Activated gamma-delta T cell (primary cell): ENCODE results near the gene LMCD1.

Source experiments
- DNase-seq: peaks from one replicate; lab custom pipeline; 2025; lab: John Stamatoyannopoulos, UW

The LMCD1 gene

GRCh38 chr3:8536096-8537056, 34.8 kb downstream of the LMCD1 start:
- DNase-seq, result no peak

GRCh38 chr3:8537440-8537839, 35.8 kb downstream of the LMCD1 start:
- DNase-seq, result no peak

GRCh38 chr3:8538223-8538622, 36.6 kb downstream of the LMCD1 start:
- DNase-seq, result no peak

GRCh38 chr3:8538913-8539312, 37.3 kb downstream of the LMCD1 start:
- DNase-seq, result no peak

- no peak for DNase-seq
These were observed 37.8 kb downstream of the LMCD1 start for GRCh38 chr3:8539419-8539818.

- DNase-seq, result no peak
These were observed 38.8 kb downstream of the LMCD1 start for GRCh38 chr3:8540456-8540855.

- no peak for DNase-seq
These were observed 39.9 kb downstream of the LMCD1 start for GRCh38 chr3:8541486-8541885.

GRCh38 chr3:8542190-8543135, 40.8 kb downstream of the LMCD1 start:
- no peak for DNase-seq

- no peak for DNase-seq
These were observed 45.0 kb downstream of the LMCD1 start for GRCh38 chr3:8546609-8547008.

- no peak for DNase-seq
These were observed 47.1 kb downstream of the LMCD1 start for GRCh38 chr3:8548502-8549275.

GRCh38 chr3:8549354-8549753, 47.7 kb downstream of the LMCD1 start:
- no peak for DNase-seq

GRCh38 chr3:8550611-8551010, 49.0 kb downstream of the LMCD1 start:
- no peak for DNase-seq

GRCh38 chr3:8552223-8552762, 50.7 kb downstream of the LMCD1 start:
- DNase-seq, result no peak

- DNase-seq, result no peak
These were observed 51.8 kb downstream of the LMCD1 start for GRCh38 chr3:8553405-8553804.

GRCh38 chr3:8554696-8555095, 53.1 kb downstream of the LMCD1 start:
- no peak for DNase-seq

- no peak for DNase-seq
These were observed 53.6 kb downstream of the LMCD1 start for GRCh38 chr3:8555113-8555661.

- DNase-seq, result no peak
These were observed 54.3 kb downstream of the LMCD1 start for GRCh38 chr3:8555725-8556472.

- DNase-seq, result no peak
These were observed 54.8 kb downstream of the LMCD1 start for GRCh38 chr3:8556473-8556869.

- no peak for DNase-seq
These were observed 55.7 kb downstream of the LMCD1 start for GRCh38 chr3:8557298-8557697.

- no peak for DNase-seq
These were observed 57.0 kb downstream of the LMCD1 start for GRCh38 chr3:8558645-8559044.

- DNase-seq, result no peak
These were observed 57.7 kb downstream of the LMCD1 start for GRCh38 chr3:8559351-8559750.
